ENCODE results near the gene GRB10. TPM values are rescaled to one million over a fixed set of nuclear protein-coding genes. Genes with fewer than 3 reads are reported as not detected.

GRB10 gene
- total RNA-seq, 4 donors from 2014 or later: 32.1 to 50.3 (median 38.1) TPM

DNA sequence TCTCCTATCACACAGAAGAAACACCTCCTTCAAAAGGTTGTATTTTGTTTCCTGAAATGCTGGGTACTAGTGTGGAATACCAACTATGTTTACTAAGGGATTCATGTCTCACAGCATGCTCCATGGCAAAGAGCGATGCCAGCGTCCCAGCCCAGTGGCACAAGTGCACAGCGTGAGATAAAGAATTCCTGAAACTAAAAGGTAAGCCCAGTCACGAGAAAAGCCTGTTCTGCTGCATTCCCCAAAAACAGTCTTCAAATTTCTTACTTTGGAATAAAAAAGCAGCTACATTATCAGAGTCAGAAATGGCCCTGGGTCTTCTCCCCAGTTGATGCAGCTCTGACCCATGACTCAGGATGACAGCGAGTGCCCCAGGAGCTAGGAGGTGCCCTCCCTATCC, 164.4 kb downstream of the GRB10 start:
- no peak for DNase-seq
- Histone ChIP-seq H3K27me3 (no peaks in the 10 kb centered on the region), H3K36me3 (peaks cover 0 to 5% (median 0%) of the 10 kb centered on the region in 3 donors), H3K27ac (no peak overlapping the region), H3K4me1 (peaks cover 0 to 16% (median 0%) of the 10 kb centered on the region in 4 donors), H3K9me3 (no peaks in the 10 kb centered on the region), H3K4me3 (no peak overlapping the region)
- TF ChIP-seq POLR2A (IDR thresholded peaks at IDR 0.05): no peak
- TF ChIP-seq, protein P1, sequence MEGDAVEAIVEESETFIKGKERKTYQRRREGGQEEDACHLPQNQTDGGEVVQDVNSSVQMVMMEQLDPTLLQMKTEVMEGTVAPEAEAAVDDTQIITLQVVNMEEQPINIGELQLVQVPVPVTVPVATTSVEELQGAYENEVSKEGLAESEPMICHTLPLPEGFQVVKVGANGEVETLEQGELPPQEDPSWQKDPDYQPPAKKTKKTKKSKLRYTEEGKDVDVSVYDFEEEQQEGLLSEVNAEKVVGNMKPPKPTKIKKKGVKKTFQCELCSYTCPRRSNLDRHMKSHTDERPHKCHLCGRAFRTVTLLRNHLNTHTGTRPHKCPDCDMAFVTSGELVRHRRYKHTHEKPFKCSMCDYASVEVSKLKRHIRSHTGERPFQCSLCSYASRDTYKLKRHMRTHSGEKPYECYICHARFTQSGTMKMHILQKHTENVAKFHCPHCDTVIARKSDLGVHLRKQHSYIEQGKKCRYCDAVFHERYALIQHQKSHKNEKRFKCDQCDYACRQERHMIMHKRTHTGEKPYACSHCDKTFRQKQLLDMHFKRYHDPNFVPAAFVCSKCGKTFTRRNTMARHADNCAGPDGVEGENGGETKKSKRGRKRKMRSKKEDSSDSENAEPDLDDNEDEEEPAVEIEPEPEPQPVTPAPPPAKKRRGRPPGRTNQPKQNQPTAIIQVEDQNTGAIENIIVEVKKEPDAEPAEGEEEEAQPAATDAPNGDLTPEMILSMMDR (IDR thresholded peaks at IDR 0.05): no peak

DNA sequence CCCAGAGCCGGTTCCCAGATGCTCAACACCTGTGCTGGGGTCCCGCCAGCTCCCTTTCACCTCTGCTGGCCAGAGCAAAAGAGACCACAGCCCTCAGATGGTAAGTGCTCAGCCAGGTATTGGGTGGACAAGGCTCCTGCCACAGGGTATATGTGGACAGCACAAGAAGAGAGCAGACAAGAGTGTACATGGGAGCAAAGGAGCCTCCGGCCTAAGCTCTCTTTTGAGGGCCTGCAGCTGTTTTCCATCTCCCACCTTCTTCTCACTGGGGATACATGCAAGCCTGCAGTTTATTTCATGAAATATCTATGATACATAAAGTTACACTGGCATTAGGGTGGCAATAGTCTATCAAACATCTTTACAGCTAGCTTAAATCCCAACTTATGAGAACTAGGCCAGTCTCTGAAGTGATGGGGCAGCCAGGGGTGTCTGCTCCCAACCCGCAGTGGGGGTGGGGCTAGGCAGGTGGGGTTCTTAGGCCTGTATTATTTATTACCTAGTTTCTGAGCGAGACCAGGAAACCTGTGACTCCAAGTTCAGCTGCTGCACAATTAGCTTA, 167.1 kb downstream of the GRB10 start:
- Histone ChIP-seq H3K4me3 (no peak overlapping the region), H3K9me3 (no peaks in the 10 kb centered on the region), H3K27ac (peak overlapping the region in 2 of 4 donors; percentile 47 to 56), H3K27me3 (no peaks in the 10 kb centered on the region), H3K4me1 (peaks cover 0 to 16% (median 0%) of the 10 kb centered on the region in 4 donors), H3K36me3 (peaks cover 0 to 15% (median 0%) of the 10 kb centered on the region in 3 donors)
- TF ChIP-seq, protein P1 (IDR thresholded peaks at IDR 0.05): no peak
- no peak for TF ChIP-seq POLR2A (IDR thresholded peaks at IDR 0.05)
- no peak for DNase-seq

DNA sequence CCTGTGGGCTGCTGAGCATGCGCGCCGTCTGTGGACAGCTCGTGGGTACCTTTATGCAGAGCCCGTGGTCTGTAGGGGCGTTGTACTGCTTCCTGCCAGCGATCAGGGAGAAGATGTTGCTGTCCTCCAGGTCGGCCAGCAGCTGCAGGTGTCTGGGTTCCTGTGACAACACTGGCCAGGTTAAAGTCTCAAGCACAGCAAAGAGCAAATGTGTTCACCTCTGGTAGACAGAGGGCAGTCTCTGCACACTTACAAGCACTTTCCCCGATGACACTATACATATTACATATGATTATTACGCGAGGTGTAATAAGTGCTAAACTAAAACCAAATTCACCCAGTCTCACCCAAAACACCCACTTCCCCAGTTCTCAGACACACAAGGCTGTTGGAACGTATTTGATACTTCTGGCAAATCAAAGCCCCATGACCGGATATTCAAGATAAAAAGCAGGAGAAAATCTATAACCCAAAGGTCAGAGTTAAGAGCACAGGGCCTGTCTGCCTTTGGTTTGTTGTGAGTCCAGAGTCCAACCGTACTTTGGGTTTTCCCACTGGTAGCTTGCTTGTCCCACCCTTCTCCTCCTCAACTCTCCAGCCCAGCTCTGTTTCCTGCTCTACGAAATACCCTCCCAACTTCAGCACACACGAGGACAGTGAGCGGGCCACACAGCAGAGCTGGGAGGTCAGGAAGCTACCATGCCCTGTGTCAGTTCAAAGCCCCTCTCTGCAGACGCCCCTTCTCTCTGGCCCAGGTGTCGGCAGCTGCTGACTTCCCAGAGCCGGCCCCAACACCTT, 167.8 kb downstream of the GRB10 start:
- no peak for TF ChIP-seq POLR2A (IDR thresholded peaks at IDR 0.05)
- TF ChIP-seq, protein P1 (IDR thresholded peaks at IDR 0.05): peak in 4 of 6 experiments; percentile 24 to 81 (median 67)
- peak overlapping the region in 1 of 4 donors; percentile 0 for H3K4me3 ChIP-seq
- no peaks in the 10 kb centered on the region for H3K27me3 ChIP-seq
- peaks cover 0 to 16% (median 0%) of the 10 kb centered on the region in 4 donors for H3K4me1 ChIP-seq
- peak overlapping the region in 3 of 4 donors; percentile 34 to 56 (median 47) for H3K27ac ChIP-seq
- peaks cover 0 to 15% (median 0%) of the 10 kb centered on the region in 3 donors for H3K36me3 ChIP-seq
- DNase-seq: peak in 2 of 3 donors; percentile 73 to 75
- no peaks in the 10 kb centered on the region for H3K9me3 ChIP-seq

DNA sequence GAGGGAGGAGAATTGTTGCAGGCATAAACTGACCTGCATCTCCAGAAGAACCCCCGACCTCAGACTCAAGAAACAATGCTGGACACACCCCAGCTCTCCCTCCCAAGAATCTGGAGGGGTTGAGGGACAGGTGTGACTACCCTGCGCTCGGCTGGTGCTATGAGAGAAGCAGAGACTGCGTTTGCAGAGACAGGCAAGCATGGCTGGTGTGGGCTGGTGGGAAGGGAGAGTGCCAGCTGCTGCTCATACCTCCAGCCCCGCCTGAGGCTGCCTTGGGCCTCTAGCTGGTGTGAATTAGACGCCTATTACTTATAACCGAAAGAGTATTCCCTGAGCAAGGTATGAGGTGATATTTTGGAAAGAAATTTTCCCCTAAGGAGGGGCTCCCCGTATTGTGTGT, 169.2 kb downstream of the GRB10 start:
- no peak for DNase-seq
- no peak for TF ChIP-seq POLR2A (IDR thresholded peaks at IDR 0.05)
- TF ChIP-seq, protein P1 (IDR thresholded peaks at IDR 0.05): no peak
- Histone ChIP-seq H3K4me1 (peaks cover 0 to 16% (median 0%) of the 10 kb centered on the region in 4 donors), H3K27ac (no peak overlapping the region), H3K4me3 (no peak overlapping the region), H3K27me3 (no peaks in the 10 kb centered on the region), H3K9me3 (no peaks in the 10 kb centered on the region), H3K36me3 (peaks cover 0 to 15% (median 0%) of the 10 kb centered on the region in 3 donors)

DNA sequence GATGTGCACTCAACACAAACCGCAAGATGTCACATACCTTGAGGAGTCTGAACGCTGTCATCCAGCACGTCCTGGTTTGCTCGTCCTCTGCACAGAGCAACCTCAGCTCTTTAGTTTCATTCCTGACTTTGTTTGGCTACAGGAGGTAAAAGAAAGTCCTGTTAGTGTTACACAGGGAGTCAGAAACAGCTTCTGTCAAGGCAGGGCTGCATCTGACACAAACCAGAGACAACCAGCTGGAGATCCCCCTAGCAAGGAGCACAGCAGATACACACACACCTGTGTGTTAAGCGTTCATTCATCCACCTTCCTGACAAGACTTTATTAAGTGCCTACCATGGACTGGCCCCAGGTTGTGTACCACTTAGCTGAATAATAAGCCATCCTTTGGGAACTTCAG, 170.0 kb downstream of the GRB10 start:
- Histone ChIP-seq H3K4me1 (peaks cover 0 to 16% (median 0%) of the 10 kb centered on the region in 4 donors), H3K4me3 (no peak overlapping the region), H3K27ac (no peak overlapping the region), H3K27me3 (no peaks in the 10 kb centered on the region), H3K36me3 (peaks cover 0 to 15% (median 0%) of the 10 kb centered on the region in 3 donors), H3K9me3 (no peaks in the 10 kb centered on the region)
- DNase-seq: no peak
- TF ChIP-seq POLR2A (IDR thresholded peaks at IDR 0.05): no peak
- TF ChIP-seq, protein P1 (IDR thresholded peaks at IDR 0.05): no peak

All from Peyer's patch (tissue), 4 donors.